Adipocyte (in vitro differentiated cells): ENCODE results near the gene EEF1A2.
"Not testable (repeated sequence)": the region's sequence is repeated elsewhere in the genome, so short reads cannot be mapped to it uniquely, and the experiment has no call there.

ENCODE experiments used
- DNase-seq: peaks from one replicate; pipeline ENCODE4 v3.0.0-alpha.2; 2015; ENCODE audit warnings: low read depth
- H3K27me3 ChIP-seq: replicated peaks from 2 replicates; pipeline ENCODE4 v1.7.0; 2013; ENCODE audit warnings: mild to moderate bottlenecking, low read length, moderate library complexity; ENCODE audit not compliant: control insufficient read depth, insufficient read depth
- H3K36me3 ChIP-seq: 2 replicates; pipeline ENCODE4 v1.7.0; 2013; ENCODE audit warnings: low read length, mild to moderate bottlenecking, moderate library complexity; ENCODE audit not compliant: control insufficient read depth, insufficient read depth, severe bottlenecking
- H3K4me1 ChIP-seq: 2 replicates; pipeline ENCODE4 v1.7.0; 2013; ENCODE audit warnings: mild to moderate bottlenecking, low read length, moderate library complexity; ENCODE audit not compliant: control insufficient read depth, insufficient read depth
- H3K4me3 ChIP-seq: 2 replicates; pipeline ENCODE4 v1.7.0; 2013; ENCODE audit warnings: mild to moderate bottlenecking, low read length, moderate library complexity
- H3K9ac ChIP-seq: 2 replicates; pipeline ENCODE4 v1.7.0; 2013; ENCODE audit warnings: mild to moderate bottlenecking, low read length, moderate library complexity
- H3K9me3 ChIP-seq: 2 replicates; pipeline ENCODE4 v1.7.0; 2013; ENCODE audit warnings: mild to moderate bottlenecking, low read length, moderate library complexity; ENCODE audit not compliant: control insufficient read depth

Gene EEF1A2

DNA sequence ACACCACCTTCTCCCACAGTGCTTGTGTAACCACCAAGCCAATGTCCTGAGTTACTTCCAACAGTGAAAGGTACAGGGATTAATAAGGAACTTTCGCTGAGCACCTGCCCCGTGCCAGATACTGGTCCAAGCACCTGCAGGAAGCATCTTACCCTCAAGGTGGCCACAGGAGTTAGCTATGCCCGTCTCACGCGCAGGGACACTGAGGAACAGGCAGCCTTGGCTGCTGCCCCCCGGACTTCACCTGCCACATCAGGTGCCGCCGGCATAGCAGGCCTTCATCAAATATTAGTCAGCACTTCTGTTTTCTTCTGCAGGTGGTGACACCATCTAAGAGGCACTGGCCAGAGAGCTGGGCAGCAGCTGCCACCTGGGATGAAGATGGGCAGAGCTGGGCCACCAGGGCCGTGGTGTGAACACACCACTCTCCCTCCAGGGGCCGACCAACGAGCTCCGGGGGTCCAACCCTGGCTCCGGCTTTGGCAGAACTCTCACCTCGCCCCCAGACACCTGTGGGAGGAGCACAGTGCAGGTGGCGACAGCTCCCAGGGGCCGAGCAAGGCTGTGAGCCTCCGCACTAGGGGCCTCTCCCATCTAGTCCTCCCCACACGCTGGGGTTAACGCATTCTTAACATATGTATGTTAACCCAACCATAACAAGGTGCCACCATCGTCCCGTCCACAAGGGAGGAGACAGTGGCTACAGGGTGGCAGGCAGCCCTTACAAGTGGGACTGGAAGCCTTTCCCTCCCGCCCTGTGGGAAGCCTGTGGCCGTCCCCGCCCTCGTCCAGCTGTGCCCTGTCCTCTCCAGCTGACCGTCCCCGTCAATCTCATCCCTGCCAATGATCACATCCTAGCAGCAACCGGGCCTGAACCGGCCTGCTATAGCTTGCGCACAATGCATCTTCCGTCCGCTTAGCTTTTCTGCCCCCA lies 18.8 kb upstream of the EEF1A2 start:
- H3K9me3 ChIP-seq = no peaks in the 10 kb centered on the region
- H3K36me3 ChIP-seq = peaks cover 3% of the 10 kb centered on the region
- no peak for DNase-seq
- peaks cover 11% of the 10 kb centered on the region for H3K27me3 ChIP-seq
- peaks cover 16% of the 10 kb centered on the region for H3K4me1 ChIP-seq
- H3K9ac ChIP-seq = no peak overlapping the region
- H3K4me3 ChIP-seq = no peak overlapping the region

DNA sequence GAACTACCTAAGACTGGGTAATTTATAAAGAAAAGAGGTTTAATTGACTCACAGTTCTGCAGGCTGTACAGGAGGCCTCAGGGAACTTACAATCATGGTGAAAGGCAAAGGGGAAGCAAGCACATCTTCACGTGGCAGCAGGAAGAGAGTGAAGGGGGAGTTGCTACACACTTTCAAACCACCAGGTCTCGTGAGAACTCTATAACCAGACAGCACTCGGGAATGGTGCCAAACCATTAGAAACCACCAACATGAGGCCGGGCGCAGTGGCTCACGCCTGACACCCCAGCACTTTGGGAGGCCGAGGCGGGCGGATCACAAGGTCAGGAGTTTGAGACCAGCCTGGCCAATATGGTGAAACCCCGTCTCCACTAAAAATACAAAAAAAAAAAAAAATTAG lies 15.6 kb upstream of the EEF1A2 start:
- not testable (repeated sequence) for DNase-seq, H3K4me1 ChIP-seq

GRCh38 chr20:63513207-63513606 lies 14.3 kb upstream of the EEF1A2 start:
- no peaks in the 10 kb centered on the region for H3K36me3 ChIP-seq
- no peak for DNase-seq

More for the DNA sequence above, 15.6 kb upstream of the EEF1A2 start:
- H3K9ac ChIP-seq, H3K4me3 ChIP-seq, H3K9me3 ChIP-seq, H3K36me3 ChIP-seq: not testable (repeated sequence)
- peaks cover 15% of the 10 kb centered on the region for H3K27me3 ChIP-seq

GRCh38 chr20:63509088-63509564 lies 10.2 kb upstream of the EEF1A2 start:
- Histone ChIP-seq H3K27me3 (peaks cover 49% of the 10 kb centered on the region), H3K4me3 (no peak overlapping the region), H3K4me1 (no peaks in the 10 kb centered on the region), H3K36me3 (no peaks in the 10 kb centered on the region), H3K9me3 (peaks cover 18% of the 10 kb centered on the region), H3K9ac (no peak overlapping the region)
- DNase-seq = no peak

More at GRCh38 chr20:63513207-63513606, 14.3 kb upstream of the EEF1A2 start:
- no peaks in the 10 kb centered on the region for H3K4me1 ChIP-seq
- H3K27me3 ChIP-seq = peaks cover 18% of the 10 kb centered on the region
- H3K9me3 ChIP-seq = no peaks in the 10 kb centered on the region
- no peak overlapping the region for H3K4me3 ChIP-seq
- H3K9ac ChIP-seq = no peak overlapping the region

DNA sequence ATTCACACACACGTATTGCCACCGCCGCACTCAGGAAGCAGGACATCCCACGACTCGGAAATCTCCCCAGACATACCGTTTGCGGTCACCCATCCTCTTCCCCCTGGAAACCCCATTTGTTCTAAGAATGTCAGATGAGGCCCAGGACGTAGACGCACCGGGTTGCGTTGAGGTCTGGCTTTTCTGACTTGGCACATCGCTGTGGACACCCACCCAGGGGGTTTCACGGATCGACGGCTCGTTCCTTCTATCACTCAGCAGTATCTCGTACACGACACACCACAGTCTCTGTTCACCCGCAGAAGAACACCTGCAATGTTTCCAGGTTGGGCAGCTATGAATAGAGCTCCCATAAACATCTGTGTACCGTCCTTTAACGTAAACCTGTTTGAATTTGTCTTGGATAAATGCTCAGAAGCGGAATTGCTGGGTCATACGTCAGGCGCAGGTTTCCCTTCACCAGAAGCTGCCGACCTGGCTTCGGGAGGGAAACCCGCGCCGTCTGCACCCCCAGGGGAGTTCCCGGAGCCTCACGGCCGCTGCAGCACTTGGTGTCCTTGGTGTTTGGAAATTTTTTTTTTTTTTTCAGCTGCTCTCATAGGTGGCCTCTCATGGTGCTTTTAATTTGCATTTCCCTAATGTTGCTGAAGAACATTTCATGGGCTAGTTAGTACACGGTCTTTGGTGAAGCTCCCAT lies 9.3 kb upstream of the EEF1A2 start:
- Histone ChIP-seq H3K9ac (no peak overlapping the region), H3K4me3 (no peak overlapping the region), H3K27me3 (peaks cover 52% of the 10 kb centered on the region), H3K36me3 (no peaks in the 10 kb centered on the region), H3K4me1 (no peaks in the 10 kb centered on the region), H3K9me3 (peaks cover 18% of the 10 kb centered on the region)
- DNase-seq = no peak

- no peaks in the 10 kb centered on the region for H3K36me3 ChIP-seq
- H3K27me3 ChIP-seq = peaks cover 51% of the 10 kb centered on the region
- H3K4me3 ChIP-seq = no peak overlapping the region
- DNase-seq = no peak
- H3K4me1 ChIP-seq = no peaks in the 10 kb centered on the region
- peaks cover 18% of the 10 kb centered on the region for H3K9me3 ChIP-seq
- no peak overlapping the region for H3K9ac ChIP-seq
Measured at GRCh38 chr20:63507083-63507743, 8.3 kb upstream of the EEF1A2 start.

DNA sequence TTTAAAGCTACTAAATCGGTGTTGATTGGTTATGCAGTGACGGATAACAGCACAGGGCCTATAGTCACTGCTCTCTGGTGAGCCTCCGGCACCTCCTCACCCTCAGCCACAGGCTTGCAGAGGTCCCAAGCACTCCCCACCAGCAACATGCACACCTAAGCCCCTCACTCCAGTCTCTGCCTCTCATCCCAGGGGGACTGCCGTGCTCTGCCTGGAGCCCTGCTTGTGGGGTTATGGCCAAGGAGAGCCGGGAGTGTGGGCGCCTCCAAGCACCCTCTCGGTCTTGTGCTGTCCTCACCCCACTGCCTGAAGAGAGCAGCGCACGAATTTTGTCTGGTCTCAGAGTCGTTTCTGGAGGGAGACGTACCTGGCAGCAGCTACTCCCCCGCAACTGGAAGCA lies 6.8 kb upstream of the EEF1A2 start:
- Histone ChIP-seq H3K27me3 (peaks cover 55% of the 10 kb centered on the region), H3K9ac (no peak overlapping the region), H3K4me3 (no peak overlapping the region), H3K36me3 (no peaks in the 10 kb centered on the region), H3K9me3 (peaks cover 18% of the 10 kb centered on the region), H3K4me1 (no peaks in the 10 kb centered on the region)
- no peak for DNase-seq

- Histone ChIP-seq H3K9ac (no peak overlapping the region), H3K4me3 (no peak overlapping the region), H3K36me3 (no peaks in the 10 kb centered on the region), H3K9me3 (peaks cover 18% of the 10 kb centered on the region), H3K27me3 (peaks cover 57% of the 10 kb centered on the region), H3K4me1 (no peaks in the 10 kb centered on the region)
- no peak for DNase-seq
Measured at GRCh38 chr20:63505281-63505680, 6.4 kb upstream of the EEF1A2 start.

DNA sequence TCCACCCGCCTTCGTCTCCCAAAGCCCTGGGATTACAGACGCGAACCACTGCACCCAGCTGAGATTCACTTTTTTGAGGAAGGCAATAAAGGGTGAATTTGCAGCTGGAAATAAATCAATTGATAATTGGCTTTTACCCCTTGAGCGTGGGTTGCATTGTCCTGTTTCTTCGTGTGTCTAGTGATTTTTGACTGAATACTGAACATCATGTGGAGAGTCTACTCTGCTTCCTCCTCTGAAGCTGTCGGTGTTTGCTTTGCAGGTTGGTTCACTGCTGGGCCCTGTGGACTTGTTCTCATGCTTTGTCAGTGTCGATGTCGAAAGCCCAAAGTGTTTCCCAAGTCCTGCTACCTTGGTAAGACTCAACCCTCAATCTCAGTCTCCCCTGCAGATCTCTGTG lies 5.8 kb upstream of the EEF1A2 start:
- no peak for DNase-seq
- no peaks in the 10 kb centered on the region for H3K36me3 ChIP-seq
- peaks cover 57% of the 10 kb centered on the region for H3K27me3 ChIP-seq
- H3K4me3 ChIP-seq = no peak overlapping the region
- no peak overlapping the region for H3K9ac ChIP-seq
- H3K4me1 ChIP-seq = no peaks in the 10 kb centered on the region
- H3K9me3 ChIP-seq = peaks cover 18% of the 10 kb centered on the region

GRCh38 chr20:63503524-63503923 lies 4.6 kb upstream of the EEF1A2 start:
- no peak for DNase-seq
- H3K27me3 ChIP-seq = peaks cover 57% of the 10 kb centered on the region
- no peaks in the 10 kb centered on the region for H3K36me3 ChIP-seq
- H3K4me1 ChIP-seq = no peaks in the 10 kb centered on the region
- H3K9ac ChIP-seq = no peak overlapping the region
- peaks cover 18% of the 10 kb centered on the region for H3K9me3 ChIP-seq
- H3K4me3 ChIP-seq = no peak overlapping the region

GRCh38 chr20:63502671-63503172 lies 3.8 kb upstream of the EEF1A2 start:
- no peak overlapping the region for H3K4me3 ChIP-seq
- no peak for DNase-seq

More at GRCh38 chr20:63502671-63503172, 3.8 kb upstream of the EEF1A2 start:
- H3K27me3 ChIP-seq = peaks cover 54% of the 10 kb centered on the region
- no peaks in the 10 kb centered on the region for H3K36me3 ChIP-seq
- H3K4me1 ChIP-seq = no peaks in the 10 kb centered on the region
- no peak overlapping the region for H3K9ac ChIP-seq
- peaks cover 18% of the 10 kb centered on the region for H3K9me3 ChIP-seq
